Fibroblast of gingiva (primary cell): ENCODE measurements around the gene FBXL19.
"Not testable (repeated sequence)": the region's sequence is repeated elsewhere in the genome, so short reads cannot be mapped to it uniquely, and the experiment has no call there.

Source experiments
- DNase-seq: peaks from one replicate; pipeline ENCODE4 v3.0.0-alpha.2; 2011; ENCODE audit warnings: low read depth

Gene FBXL19

GRCh38 chr16:30922960-30923535, 324 bp upstream of the FBXL19 start:
- DNase-seq: peak; percentile 100

- no peak for DNase-seq
Measured at GRCh38 chr16:30924076-30924912, 922 bp downstream of the FBXL19 start.

GRCh38 chr16:30924913-30925631, 1.7 kb downstream of the FBXL19 start:
- DNase-seq: no peak

DNA sequence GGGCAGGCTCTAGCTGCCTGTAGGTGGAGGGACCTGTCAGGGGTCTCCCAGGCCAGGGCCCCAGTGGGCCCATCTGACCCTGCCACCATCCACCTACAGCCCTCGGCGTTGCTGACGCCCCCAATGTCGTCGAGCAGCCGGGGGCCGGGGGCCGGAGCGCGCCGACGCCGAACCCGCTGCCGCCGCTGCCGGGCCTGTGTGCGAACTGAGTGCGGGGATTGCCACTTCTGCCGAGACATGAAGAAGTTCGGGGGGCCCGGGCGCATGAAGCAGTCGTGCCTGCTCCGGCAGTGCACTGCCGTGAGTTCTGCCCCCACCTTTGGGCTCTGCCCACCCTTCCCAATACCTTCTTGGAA, 2.2 kb downstream of the FBXL19 start:
- DNase-seq: no peak

DNA sequence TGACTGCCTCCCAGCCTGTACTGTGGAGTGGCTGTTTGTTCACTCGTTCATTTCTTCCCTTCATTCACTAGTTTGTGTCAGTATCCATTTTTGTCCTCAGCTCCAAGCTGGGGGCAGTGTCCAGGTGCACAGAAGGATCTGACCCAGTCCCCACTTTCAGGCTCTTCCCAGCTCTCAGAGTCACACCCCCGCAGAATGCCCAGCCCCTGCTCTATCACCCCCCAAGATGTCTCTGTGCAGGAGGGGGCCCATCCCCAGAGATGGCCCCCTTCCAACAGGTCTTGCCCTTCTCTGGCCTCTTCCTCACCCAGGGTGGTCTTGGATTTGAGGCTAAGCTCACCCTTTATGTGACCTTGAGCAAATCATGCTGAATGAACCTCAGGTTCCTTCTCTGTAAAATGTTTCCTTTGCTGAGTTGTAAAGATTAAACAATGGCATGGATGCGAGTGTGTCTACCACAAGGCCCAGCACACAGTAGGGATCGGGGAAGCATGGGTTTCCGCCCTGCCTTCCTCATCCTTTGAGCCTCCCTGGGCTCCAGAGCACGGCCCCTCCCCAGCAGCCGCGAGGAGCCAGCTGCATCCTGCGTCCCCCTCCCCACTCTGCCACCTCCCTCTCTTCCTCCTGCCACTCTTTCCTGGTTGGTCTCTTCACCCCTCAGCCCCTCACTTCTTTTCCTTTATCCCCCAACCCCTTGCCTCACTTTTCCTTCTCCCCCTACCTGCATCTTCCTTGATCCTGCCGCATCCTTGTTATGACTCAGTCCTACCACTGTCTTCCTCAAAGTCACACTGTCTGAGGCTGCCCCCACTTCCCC, 2.8 kb downstream of the FBXL19 start:
- no peak for DNase-seq

DNA sequence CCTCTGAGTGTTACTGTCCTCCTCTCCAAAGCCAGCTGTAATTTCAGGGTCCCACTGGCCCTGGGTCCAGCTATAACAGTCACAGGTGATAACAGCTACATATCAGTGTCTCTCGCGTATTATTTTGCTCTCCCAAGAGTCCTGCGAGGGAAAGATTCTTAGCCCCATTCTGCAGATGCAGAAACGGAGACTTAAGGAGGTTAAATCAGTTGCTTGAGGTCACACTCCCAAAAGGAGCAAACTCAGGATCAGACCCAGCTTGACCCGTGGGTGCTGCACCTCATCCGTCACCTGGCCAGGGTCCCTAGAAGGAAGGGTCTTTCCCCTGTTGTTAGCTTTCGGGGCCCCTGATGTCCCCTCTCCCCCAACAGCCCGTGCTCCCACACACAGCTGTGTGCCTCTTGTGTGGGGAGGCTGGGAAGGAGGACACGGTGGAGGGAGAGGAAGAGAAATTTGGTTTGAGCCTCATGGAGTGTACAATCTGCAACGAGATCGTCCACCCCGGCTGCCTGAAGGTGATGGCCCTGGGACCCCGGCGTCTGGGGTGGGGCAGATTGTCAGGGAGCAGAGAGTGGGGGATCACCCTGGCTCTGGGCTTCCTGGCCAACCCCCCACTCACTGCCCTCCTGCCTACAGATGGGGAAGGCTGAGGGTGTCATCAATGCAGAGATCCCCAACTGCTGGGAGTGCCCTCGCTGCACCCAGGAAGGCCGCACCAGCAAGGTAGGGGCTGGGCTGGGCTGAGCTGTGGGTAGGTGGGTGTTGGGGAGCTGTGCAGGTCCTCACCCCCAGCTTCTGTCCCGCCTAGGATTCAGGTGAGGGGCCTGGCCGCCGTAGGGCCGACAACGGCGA, 3.8 kb downstream of the FBXL19 start:
- DNase-seq: no peak

GRCh38 chr16:30927789-30928378, 4.5 kb downstream of the FBXL19 start:
- no peak for DNase-seq

GRCh38 chr16:30928390-30928789, 5.0 kb downstream of the FBXL19 start:
- no peak for DNase-seq

DNA sequence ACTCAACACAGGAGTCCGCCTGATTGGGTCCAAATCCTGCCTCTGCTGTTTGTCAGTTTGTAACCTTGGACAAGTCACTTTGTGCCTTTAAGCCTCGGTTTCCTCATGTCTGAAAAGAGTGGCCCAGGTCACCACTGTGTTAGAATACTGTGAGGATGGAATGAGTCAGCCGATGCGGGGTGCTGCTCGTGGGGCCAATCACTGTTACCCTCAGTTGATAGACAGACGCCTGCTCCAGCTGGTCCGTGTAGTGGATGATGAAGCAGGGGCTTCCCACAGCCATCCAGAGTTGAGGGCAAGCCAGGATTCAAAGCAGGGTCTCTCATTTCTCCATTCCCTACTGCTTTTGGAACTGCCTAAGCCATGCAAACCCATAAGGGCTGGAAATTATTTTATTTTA, 5.8 kb downstream of the FBXL19 start:
- no peak for DNase-seq

GRCh38 chr16:30930160-30930571, 6.8 kb downstream of the FBXL19 start:
- DNase-seq: no peak

- DNase-seq: no peak
Measured at GRCh38 chr16:30931068-30931650, 7.8 kb downstream of the FBXL19 start.

- peak; percentile 27 for DNase-seq
Measured at GRCh38 chr16:30934827-30935557, 11.6 kb downstream of the FBXL19 start.

GRCh38 chr16:30937692-30938091, 14.3 kb downstream of the FBXL19 start:
- no peak for DNase-seq

DNA sequence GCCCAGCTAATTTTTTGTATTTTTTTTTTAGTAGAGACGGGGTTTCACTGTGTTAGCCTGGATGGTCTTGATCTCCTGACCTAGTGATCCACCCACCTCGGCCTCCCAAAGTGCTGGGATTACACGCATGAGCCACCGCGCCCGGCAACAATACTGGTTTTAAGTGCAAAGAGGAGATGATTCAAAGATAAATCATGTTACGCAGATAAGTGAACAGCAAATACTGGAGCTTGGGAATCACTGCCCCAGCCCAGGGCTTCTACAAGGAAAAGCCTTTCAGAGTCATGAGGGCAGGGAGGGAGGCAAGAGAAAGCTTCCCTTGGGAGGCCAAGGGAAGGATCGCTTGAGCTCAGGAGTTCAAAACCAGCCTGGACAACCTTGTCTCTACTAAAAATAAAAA, 16.2 kb downstream of the FBXL19 start:
- not testable (repeated sequence) for DNase-seq

DNA sequence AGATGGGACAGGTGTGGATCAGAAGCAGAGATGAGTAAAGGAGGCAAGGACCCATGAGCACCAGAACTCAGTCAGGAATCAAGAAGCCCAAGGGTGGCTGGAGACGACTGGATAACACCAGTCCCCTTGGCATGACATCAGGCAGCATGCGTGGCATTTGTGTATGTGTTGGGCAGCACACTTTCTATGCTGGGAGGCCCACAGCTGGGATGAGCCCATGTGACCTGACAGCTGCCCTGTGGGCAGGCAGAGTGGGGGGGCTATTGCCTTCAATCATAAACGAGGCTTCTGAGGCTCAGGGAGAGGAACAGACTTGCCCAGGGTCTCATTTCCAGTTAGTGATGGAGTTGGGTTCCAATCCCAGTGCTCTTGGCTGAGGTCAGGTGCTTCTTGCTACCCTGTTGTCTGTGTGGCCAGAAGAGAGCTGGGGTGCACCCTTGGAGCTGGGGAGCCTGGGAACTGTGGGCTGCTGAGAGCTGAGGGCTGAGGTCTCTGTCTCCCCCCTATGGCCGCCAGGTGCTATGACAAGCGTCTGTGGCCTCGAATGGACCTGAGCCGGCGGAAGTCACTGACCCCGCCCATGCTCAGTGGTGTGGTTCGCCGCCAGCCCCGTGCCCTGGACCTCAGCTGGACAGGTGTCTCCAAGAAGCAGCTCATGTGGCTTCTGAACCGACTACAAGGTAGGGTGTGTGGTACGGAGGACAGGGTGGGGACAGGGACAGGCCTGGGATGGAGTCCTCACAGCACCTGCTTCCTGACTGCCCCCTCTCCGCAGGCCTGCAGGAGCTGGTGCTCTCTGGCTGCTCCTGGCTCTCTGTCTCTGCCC, 18.4 kb downstream of the FBXL19 start:
- peak; percentile 46 for DNase-seq

DNA sequence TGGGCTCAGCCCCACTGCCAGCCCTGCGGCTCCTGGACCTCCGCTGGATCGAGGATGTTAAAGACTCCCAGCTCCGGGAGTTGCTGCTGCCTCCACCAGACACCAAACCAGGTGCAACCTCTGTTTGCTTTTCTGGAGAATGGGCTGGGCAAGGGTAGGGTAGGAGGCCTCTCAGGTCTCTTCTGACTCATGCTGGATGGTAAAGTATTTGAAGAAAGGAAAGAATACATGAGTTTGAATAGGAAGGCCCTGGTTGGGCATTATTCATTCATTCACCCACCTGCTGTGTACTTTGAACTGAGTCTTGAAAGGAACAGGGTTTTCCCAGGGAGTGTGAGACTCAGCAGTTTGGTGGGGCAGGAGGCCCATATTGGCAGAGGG, 19.0 kb downstream of the FBXL19 start:
- no peak for DNase-seq

DNA sequence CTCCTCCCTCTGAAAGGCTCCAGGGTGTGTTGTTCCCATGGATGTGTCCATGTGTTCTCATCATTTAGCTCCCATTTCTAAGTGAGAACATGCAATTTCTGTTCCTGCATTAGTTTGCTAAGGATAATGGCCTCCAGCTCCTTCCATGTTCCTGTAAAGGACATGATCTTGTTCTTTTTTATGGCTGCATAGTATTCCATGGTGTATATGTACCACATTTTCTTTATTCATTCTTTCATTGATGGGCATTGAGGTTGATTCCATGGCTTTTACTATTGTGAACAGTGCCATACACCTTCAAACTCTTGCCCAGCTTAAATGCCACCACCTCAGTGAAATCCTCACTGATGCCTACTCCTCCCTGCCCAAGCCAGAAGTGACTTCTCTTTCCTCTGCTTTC, 21.0 kb downstream of the FBXL19 start:
- DNase-seq: no peak

DNA sequence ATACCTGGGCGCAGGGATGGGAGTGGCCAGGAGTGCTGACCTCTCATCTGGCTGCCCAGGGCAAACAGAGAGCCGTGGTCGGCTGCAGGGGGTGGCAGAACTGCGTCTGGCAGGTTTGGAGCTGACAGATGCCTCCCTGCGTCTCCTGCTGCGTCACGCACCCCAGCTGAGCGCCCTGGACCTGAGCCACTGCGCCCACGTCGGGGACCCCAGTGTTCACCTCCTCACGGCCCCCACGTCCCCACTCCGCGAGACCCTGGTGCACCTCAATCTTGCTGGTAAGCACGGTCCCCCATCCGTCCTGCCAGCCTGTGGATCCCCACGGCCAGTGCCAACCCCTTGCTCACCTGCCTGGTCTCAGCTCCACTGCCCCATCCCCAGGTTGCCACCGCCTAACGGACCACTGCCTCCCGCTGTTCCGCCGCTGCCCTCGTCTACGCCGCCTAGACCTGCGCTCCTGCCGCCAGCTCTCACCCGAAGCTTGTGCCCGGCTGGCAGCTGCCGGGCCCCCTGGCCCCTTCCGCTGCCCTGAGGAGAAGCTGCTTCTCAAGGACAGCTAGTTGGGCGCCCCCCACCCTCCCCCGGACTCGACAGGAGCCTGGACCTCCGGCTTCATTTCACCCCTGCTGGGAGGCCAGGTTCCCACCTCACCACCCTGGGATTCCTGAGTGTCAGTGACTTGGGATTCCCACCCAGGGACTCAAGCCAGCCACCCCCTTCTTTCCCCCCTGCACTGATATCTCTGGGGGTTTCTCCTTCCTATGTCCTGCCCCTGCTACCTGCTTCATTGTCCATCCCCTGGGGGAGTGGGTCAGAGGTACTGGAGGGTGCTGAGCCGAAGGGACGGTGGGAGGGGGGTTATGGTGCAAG, 23.5 kb downstream of the FBXL19 start:
- DNase-seq: no peak
